GM18868 (cell line): Measurements from ENCODE around the gene RASA1.
A peak's percentile ranks its signal among the peaks of the same experiment; 100 is the strongest.
"Not testable (repeated sequence)": the region's sequence is repeated elsewhere in the genome, so short reads cannot be mapped to it uniquely, and the experiment has no call there.

Experiments used
- ATAC-seq: cut with Tn5 transposase; IDR thresholded peaks from one replicate; pipeline ENCODE4 v1.9.1; 2021; ENCODE audit warnings: mild to moderate bottlenecking, moderate library complexity; ENCODE audit not compliant: unreplicated experiment

The RASA1 gene

GRCh38 chr5:87267574-87268125, at the start of gene RASA1:
Gene RASA1 (plus strand): TSS chr5:87267883. CDS start chr5:87268452, 569 bp downstream.
- peak; percentile 58 for ATAC-seq

GRCh38 chr5:87229780-87230179, 37.9 kb upstream of the RASA1 start:
- no peak for ATAC-seq

- peak; percentile 96 for ATAC-seq
Measured at GRCh38 chr5:87231037-87231808, 36.5 kb upstream of the RASA1 start.

- ATAC-seq = no peak
Measured at GRCh38 chr5:87233143-87233542, 34.5 kb upstream of the RASA1 start.

GRCh38 chr5:87241555-87241954, 26.1 kb upstream of the RASA1 start:
- no peak for ATAC-seq

GRCh38 chr5:87242242-87242641, 25.4 kb upstream of the RASA1 start:
- ATAC-seq = no peak

GRCh38 chr5:87243161-87243844, 24.4 kb upstream of the RASA1 start:
- ATAC-seq = peak; percentile 41

GRCh38 chr5:87245451-87245850, 22.2 kb upstream of the RASA1 start:
- ATAC-seq = no peak

GRCh38 chr5:87246061-87246460, 21.6 kb upstream of the RASA1 start:
- ATAC-seq = no peak

GRCh38 chr5:87252283-87252605, 15.4 kb upstream of the RASA1 start:
- no peak for ATAC-seq

- peak; percentile 58 for ATAC-seq
Measured at GRCh38 chr5:87254035-87254434, 13.6 kb upstream of the RASA1 start.

- no peak for ATAC-seq
Measured at GRCh38 chr5:87258507-87258906, 9.2 kb upstream of the RASA1 start.

GRCh38 chr5:87260604-87261192, 7.0 kb upstream of the RASA1 start:
- no peak for ATAC-seq

GRCh38 chr5:87263498-87263897, 4.2 kb upstream of the RASA1 start:
- ATAC-seq = no peak

GRCh38 chr5:87266914-87267573, 639 bp upstream of the RASA1 start:
- peak; percentile 16 for ATAC-seq

GRCh38 chr5:87268126-87268969, 665 bp downstream of the RASA1 start:
- peak; percentile 56 for ATAC-seq

- no peak for ATAC-seq
Measured at GRCh38 chr5:87268970-87269377, 1.3 kb downstream of the RASA1 start.

- not testable (repeated sequence) for ATAC-seq
Measured at GRCh38 chr5:87270888-87271287, 3.2 kb downstream of the RASA1 start.

- no peak for ATAC-seq
Measured at GRCh38 chr5:87276655-87277054, 9.0 kb downstream of the RASA1 start.

GRCh38 chr5:87277279-87277835, 9.7 kb downstream of the RASA1 start:
- no peak for ATAC-seq
